HG03469 (cell line): ENCODE results near the gene SBF2.
"Not testable (repeated sequence)": the region's sequence is repeated elsewhere in the genome, so short reads cannot be mapped to it uniquely, and the experiment has no call there.

ENCODE experiments used
- ATAC-seq: cut with Tn5 transposase; IDR thresholded peaks from one replicate; pipeline ENCODE4 v1.9.1; 2021; ENCODE audit warnings: mild to moderate bottlenecking, moderate library complexity, moderate number of reproducible peaks; ENCODE audit not compliant: unreplicated experiment

SBF2 gene

GRCh38 chr11:10076458-10077141 lies 217.4 kb downstream of the SBF2 start:
- no peak for ATAC-seq

GRCh38 chr11:10075141-10075540 lies 218.9 kb downstream of the SBF2 start:
- no peak for ATAC-seq

DNA sequence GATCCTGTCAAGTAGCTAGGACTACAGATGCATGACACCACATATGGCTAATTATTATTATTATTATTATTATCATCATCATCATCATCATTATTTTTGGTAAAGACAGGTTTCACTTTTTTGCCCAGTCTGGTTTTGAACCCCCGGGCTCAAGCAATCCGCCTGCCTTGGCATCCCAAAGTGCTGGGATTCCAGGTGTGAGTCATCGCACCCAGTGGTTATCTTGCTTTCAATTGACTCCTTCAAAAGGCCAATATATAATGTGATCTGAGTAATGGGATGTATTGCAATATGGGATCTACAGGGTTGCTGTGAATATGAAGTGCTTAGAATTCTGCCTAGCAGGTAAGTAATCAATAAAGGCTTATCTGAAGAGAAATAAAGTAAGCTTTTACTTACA lies 221.2 kb downstream of the SBF2 start:
- ATAC-seq: no peak

DNA sequence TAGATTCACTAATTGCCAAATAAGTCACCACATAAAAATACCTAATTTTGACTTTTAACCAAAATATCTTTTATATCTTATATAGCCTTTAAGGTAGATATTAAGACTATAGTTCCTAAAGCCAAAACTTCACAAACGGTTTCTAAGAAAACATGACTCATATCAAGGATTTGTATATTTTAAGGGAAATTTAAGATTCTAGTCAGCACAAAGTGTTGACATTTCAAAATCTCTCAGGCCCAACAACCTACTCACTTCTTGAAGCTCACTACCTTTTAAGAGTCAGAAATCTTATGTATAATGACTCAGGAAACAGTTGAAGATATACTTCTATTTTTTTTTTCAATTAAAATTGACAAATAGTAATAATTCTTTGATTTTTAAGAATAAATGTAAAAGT lies 221.9 kb downstream of the SBF2 start:
- ATAC-seq: no peak

DNA sequence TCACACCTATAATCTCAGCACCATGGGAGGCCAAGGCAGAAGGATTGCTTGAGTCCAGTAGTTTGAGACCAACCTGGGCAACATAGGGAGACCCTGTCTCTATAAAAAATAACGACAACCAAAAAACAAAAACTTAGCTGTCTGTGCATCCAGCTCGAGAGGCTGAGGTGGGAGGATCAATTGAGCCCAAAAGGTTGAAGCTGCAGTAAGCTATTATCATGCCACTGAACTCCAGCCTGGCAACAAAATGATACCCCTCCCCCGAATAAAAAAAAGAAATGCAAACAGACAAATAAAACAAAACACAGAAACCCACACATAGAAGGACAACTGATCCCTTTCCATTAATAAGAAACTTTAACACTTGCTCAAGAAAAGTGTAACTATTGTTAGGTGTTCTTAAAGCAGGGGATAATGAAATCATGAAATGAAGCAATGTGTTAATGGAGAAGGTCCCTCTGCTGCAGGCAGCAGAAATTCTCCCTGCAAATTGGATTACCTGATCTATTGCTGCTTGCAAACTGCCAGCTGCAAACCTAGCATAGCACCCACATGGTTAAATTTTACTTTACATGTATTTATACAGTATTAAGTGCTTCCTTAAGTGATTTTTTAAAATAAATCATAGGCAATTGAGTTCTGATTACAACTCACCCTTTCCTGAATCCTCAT lies 226.3 kb downstream of the SBF2 start:
- no peak for ATAC-seq

- ATAC-seq: no peak
Measured at GRCh38 chr11:10066441-10066840, 227.6 kb downstream of the SBF2 start.

DNA sequence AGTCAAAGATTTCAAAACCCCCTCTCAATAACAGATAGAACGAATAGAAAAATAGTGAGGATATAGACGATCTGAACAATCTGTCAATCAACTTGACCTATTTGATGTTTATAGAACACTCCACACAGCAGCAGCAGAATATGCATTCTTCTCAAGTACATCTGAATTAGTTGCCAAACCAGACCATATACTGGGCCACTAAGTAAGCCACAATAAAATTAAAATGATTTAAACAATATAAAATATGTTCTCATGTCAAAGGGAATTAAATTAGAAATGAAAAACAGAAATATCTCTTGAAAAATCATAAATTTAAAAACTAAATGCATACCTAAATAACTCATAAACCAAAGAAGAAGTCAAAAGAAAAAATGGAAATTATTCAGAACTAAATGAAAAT lies 229.2 kb downstream of the SBF2 start:
- no peak for ATAC-seq

DNA sequence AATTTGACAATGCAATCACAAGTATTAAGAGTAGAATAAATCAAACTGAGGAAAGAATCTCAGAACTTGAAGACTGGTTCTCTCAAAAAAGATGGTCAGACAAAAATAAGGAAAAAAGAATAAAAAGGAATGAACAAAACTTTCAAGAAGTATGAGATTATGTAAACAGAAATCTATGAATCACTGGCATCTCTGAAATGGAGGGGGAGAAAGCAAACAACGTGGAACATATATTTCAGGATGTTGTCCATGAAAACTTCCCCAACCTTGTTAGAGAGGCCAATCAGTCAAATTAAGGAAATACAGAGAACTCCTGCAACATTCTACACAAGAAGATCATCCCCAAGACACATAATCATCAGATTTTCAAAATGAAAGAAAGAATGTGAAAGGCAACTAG lies 235.7 kb downstream of the SBF2 start:
- ATAC-seq: no peak

DNA sequence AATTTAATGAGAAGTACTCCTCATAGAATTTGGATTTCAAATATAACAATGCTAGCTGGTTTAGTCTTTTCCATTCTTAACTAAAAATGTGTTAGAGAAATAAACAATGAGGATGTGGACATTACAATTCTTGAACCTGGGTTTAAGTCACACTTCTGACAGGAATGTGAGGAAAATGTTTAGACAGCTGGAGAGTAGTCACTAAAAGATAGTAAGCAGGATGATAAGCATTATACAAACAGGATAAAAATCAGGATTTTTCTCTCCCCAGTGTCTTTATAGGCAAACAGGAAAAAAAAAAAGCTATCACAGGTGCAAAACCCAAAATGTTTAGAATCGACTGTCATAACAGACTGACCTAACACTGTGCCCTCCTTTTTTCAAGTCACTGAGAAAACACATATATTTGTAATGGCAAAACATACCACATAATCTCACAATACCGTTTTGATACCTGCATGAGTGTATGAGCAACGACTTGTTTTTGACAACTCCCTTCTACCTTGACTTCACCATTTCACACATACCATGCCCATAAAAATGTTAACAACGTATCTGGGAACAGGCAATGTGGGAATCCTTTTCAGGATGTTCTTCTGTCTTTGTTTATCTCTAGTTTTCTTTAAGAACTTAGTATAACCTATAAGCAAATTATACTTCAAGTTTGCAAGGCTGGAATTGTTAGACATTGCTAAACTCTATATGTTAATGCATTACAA lies 242.0 kb downstream of the SBF2 start:
- ATAC-seq: no peak

GRCh38 chr11:10050561-10050960 lies 243.5 kb downstream of the SBF2 start:
- ATAC-seq: no peak

GRCh38 chr11:10049756-10050155 lies 244.3 kb downstream of the SBF2 start:
- ATAC-seq: no peak

DNA sequence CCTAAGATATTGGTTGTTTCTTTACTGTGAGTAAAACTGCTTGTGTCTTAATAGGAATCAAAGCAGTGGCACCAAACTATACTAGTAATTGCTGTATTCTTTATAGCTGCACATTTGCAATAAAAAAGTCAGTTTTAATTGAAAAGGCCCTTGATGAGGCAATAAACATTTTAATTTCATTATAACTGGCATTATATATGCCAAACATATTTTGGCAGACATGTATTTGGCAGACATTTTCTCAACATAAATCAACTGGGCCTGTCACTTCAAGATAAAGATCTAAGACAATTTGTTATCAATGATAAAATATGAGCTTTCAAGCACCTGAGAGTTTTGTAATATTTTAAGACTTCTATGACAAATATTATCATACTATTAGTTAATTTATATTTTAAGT lies 245.7 kb downstream of the SBF2 start:
- no peak for ATAC-seq

- ATAC-seq: no peak
Measured at GRCh38 chr11:10044618-10045017, 249.4 kb downstream of the SBF2 start.

- no peak for ATAC-seq
Measured at GRCh38 chr11:10042699-10043098, 251.3 kb downstream of the SBF2 start.

- no peak for ATAC-seq
Measured at GRCh38 chr11:10041748-10042446, 252.1 kb downstream of the SBF2 start.

DNA sequence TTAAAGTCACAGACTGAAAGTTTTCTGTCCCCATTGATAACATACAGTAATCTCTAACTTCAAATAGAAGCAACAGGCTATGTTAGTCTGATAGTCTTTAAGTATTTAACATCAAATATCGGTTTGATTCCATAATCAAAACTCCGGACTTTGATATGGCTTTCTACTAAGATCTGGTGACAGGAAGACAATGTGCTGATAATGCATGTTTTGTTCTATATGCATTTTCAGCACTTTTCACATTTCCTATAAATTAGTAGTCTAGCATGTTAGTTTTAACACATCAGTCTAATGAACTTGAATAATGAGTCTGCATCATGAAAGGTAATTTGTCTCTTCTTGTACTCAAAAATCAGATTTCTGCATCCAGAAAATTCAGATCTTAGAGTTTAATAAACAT lies 252.7 kb downstream of the SBF2 start:
- no peak for ATAC-seq

- ATAC-seq: no peak
Measured at GRCh38 chr11:10038521-10039302, 255.3 kb downstream of the SBF2 start.

GRCh38 chr11:10035932-10036331 lies 258.1 kb downstream of the SBF2 start:
- not testable (repeated sequence) for ATAC-seq

DNA sequence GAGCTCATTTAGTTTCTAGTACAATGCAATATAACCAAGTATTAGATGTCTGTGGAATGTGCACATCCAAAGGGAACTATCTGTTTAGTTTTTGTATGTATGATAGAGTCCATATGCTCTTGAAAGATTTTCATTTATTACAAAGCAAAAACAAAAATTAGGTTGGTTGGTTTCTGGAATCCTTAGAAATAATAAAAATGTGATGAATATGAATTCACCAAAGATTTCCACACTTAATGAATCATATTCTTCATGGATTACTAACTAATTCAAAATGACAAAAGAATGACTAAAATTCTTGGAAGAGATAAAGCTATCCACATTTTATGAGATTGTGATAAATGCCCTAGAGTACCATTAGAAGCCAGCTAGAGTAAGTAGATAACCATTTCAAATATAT lies 261.1 kb downstream of the SBF2 start:
- ATAC-seq: no peak

GRCh38 chr11:10030122-10030490 lies 263.9 kb downstream of the SBF2 start:
- ATAC-seq: no peak
